ENCODE results near the gene PPM1F.

DNA sequence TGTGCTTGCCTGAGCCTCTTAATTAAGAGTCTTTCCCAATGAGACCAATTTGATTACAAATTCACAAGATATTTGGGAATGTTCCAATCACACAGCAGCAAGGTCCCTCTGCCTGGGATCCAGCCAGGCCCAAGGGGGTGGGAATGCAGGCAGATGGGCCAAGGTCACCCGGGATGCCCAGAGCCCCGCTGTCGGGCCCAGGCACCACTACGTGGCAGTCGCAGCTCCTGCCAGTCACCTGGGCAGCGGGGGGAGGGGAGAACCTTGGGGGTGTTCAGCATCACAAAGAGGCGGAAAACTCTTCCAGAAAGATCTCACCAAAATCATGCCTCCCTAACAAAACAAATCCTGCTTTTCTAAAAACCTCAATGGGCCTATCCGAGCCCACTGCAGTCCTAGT is 30.9 kb downstream of the PPM1F start:
- TF ChIP-seq POLR2A (IDR thresholded peaks at IDR 0.05; ENCODE audit: low read depth, low read length) (no peak), TAF1 (IDR thresholded peaks at IDR 0.05; ENCODE audit: borderline replicate concordance, low read depth, low read length) (no peak)

All from GM12892 (cell line).